ENCODE data around the gene ANKRD9.
A peak's percentile ranks its signal among the peaks of the same experiment; 100 is the strongest.

Gene ANKRD9

GRCh38 chr14:102491786-102492530 is 17.6 kb downstream of the ANKRD9 start:
- H3K36me3 ChIP-seq (ENCODE audit: control insufficient read depth in 1 of 2, insufficient read depth in 2 of 2, low read length in 2 of 2) = no peaks in the 10 kb centered on the region
- no peaks in the 10 kb centered on the region for H3K4me1 ChIP-seq (ENCODE audit: control insufficient read depth in 1 of 2, insufficient read depth in 2 of 2, low read length in 2 of 2)
- H3K27me3 ChIP-seq (ENCODE audit: low read depth, low read length) = no peaks in the 10 kb centered on the region
- H3K27ac ChIP-seq (ENCODE audit: low read length) = no peak overlapping the region
- no peaks in the 10 kb centered on the region for H3K9me3 ChIP-seq (ENCODE audit: control insufficient read depth in 1 of 2, low read length in 2 of 2)
- H3K4me3 ChIP-seq (ENCODE audit: low read depth in 1 of 2, low read length in 2 of 2) = no peak overlapping the region

- Histone ChIP-seq H3K4me1 (ENCODE audit: control insufficient read depth in 1 of 2, insufficient read depth in 2 of 2, low read length in 2 of 2) (no peaks in the 10 kb centered on the region), H3K4me3 (ENCODE audit: low read depth in 1 of 2, low read length in 2 of 2) (no peak overlapping the region), H3K27me3 (ENCODE audit: low read depth, low read length) (no peaks in the 10 kb centered on the region), H3K9me3 (ENCODE audit: control insufficient read depth in 1 of 2, low read length in 2 of 2) (no peaks in the 10 kb centered on the region), H3K27ac (ENCODE audit: low read length) (no peak overlapping the region), H3K36me3 (ENCODE audit: control insufficient read depth in 1 of 2, insufficient read depth in 2 of 2, low read length in 2 of 2) (no peaks in the 10 kb centered on the region)
These were observed 18.2 kb downstream of the ANKRD9 start for GRCh38 chr14:102491366-102491765.

- Histone ChIP-seq H3K4me1 (ENCODE audit: control insufficient read depth in 1 of 2, insufficient read depth in 2 of 2, low read length in 2 of 2) (no peaks in the 10 kb centered on the region), H3K4me3 (ENCODE audit: low read depth in 1 of 2, low read length in 2 of 2) (no peak overlapping the region), H3K9me3 (ENCODE audit: control insufficient read depth in 1 of 2, low read length in 2 of 2) (no peaks in the 10 kb centered on the region), H3K27ac (ENCODE audit: low read length) (no peak overlapping the region), H3K36me3 (ENCODE audit: control insufficient read depth in 1 of 2, insufficient read depth in 2 of 2, low read length in 2 of 2) (no peaks in the 10 kb centered on the region), H3K27me3 (ENCODE audit: low read depth, low read length) (no peaks in the 10 kb centered on the region)
These were observed 19.1 kb downstream of the ANKRD9 start for GRCh38 chr14:102490456-102490855.

- Histone ChIP-seq H3K27ac (ENCODE audit: low read length) (no peak overlapping the region), H3K4me3 (ENCODE audit: low read depth in 1 of 2, low read length in 2 of 2) (no peak overlapping the region), H3K4me1 (ENCODE audit: control insufficient read depth in 1 of 2, insufficient read depth in 2 of 2, low read length in 2 of 2) (no peaks in the 10 kb centered on the region), H3K9me3 (ENCODE audit: control insufficient read depth in 1 of 2, low read length in 2 of 2) (peaks cover 0 to 4% of the 10 kb centered on the region in 2 donors), H3K27me3 (ENCODE audit: low read depth, low read length) (no peaks in the 10 kb centered on the region), H3K36me3 (ENCODE audit: control insufficient read depth in 1 of 2, insufficient read depth in 2 of 2, low read length in 2 of 2) (no peaks in the 10 kb centered on the region)
These were observed 22.4 kb downstream of the ANKRD9 start for GRCh38 chr14:102487204-102487577.

GRCh38 chr14:102486513-102487203 is 22.9 kb downstream of the ANKRD9 start:
- no peaks in the 10 kb centered on the region for H3K27me3 ChIP-seq (ENCODE audit: low read depth, low read length)
- H3K27ac ChIP-seq (ENCODE audit: low read length) = no peak overlapping the region
- H3K4me3 ChIP-seq (ENCODE audit: low read depth in 1 of 2, low read length in 2 of 2) = no peak overlapping the region
- no peaks in the 10 kb centered on the region for H3K4me1 ChIP-seq (ENCODE audit: control insufficient read depth in 1 of 2, insufficient read depth in 2 of 2, low read length in 2 of 2)
- H3K9me3 ChIP-seq (ENCODE audit: control insufficient read depth in 1 of 2, low read length in 2 of 2) = peaks cover 0 to 4% of the 10 kb centered on the region in 2 donors
- H3K36me3 ChIP-seq (ENCODE audit: control insufficient read depth in 1 of 2, insufficient read depth in 2 of 2, low read length in 2 of 2) = peaks cover 0 to 2% of the 10 kb centered on the region in 2 donors

- Histone ChIP-seq H3K36me3 (ENCODE audit: control insufficient read depth in 1 of 2, insufficient read depth in 2 of 2, low read length in 2 of 2) (peaks cover 0 to 5% of the 10 kb centered on the region in 2 donors), H3K27me3 (ENCODE audit: low read depth, low read length) (no peaks in the 10 kb centered on the region), H3K4me3 (ENCODE audit: low read depth in 1 of 2, low read length in 2 of 2) (no peak overlapping the region), H3K4me1 (ENCODE audit: control insufficient read depth in 1 of 2, insufficient read depth in 2 of 2, low read length in 2 of 2) (no peaks in the 10 kb centered on the region), H3K9me3 (ENCODE audit: control insufficient read depth in 1 of 2, low read length in 2 of 2) (peaks cover 0 to 4% of the 10 kb centered on the region in 2 donors), H3K27ac (ENCODE audit: low read length) (no peak overlapping the region)
These were observed 23.7 kb downstream of the ANKRD9 start for GRCh38 chr14:102485693-102486512.

GRCh38 chr14:102484316-102484715 is 25.3 kb downstream of the ANKRD9 start:
- Histone ChIP-seq H3K4me1 (ENCODE audit: control insufficient read depth in 1 of 2, insufficient read depth in 2 of 2, low read length in 2 of 2) (no peaks in the 10 kb centered on the region), H3K4me3 (ENCODE audit: low read depth in 1 of 2, low read length in 2 of 2) (no peak overlapping the region), H3K27ac (ENCODE audit: low read length) (no peak overlapping the region), H3K9me3 (ENCODE audit: control insufficient read depth in 1 of 2, low read length in 2 of 2) (peaks cover 0 to 4% of the 10 kb centered on the region in 2 donors), H3K36me3 (ENCODE audit: control insufficient read depth in 1 of 2, insufficient read depth in 2 of 2, low read length in 2 of 2) (peaks cover 0 to 5% of the 10 kb centered on the region in 2 donors), H3K27me3 (ENCODE audit: low read depth, low read length) (no peaks in the 10 kb centered on the region)

- H3K4me1 ChIP-seq (ENCODE audit: control insufficient read depth in 1 of 2, insufficient read depth in 2 of 2, low read length in 2 of 2) = no peaks in the 10 kb centered on the region
- H3K9me3 ChIP-seq (ENCODE audit: control insufficient read depth in 1 of 2, low read length in 2 of 2) = peaks cover 0 to 4% of the 10 kb centered on the region in 2 donors
- H3K36me3 ChIP-seq (ENCODE audit: control insufficient read depth in 1 of 2, insufficient read depth in 2 of 2, low read length in 2 of 2) = peaks cover 0 to 5% of the 10 kb centered on the region in 2 donors
- H3K27ac ChIP-seq (ENCODE audit: low read length) = no peak overlapping the region
- H3K4me3 ChIP-seq (ENCODE audit: low read depth in 1 of 2, low read length in 2 of 2) = no peak overlapping the region
- no peaks in the 10 kb centered on the region for H3K27me3 ChIP-seq (ENCODE audit: low read depth, low read length)
These were observed 27.8 kb downstream of the ANKRD9 start for GRCh38 chr14:102481791-102482238.

GRCh38 chr14:102481371-102481770 is 28.2 kb downstream of the ANKRD9 start:
- Histone ChIP-seq H3K4me1 (ENCODE audit: control insufficient read depth in 1 of 2, insufficient read depth in 2 of 2, low read length in 2 of 2) (no peaks in the 10 kb centered on the region), H3K36me3 (ENCODE audit: control insufficient read depth in 1 of 2, insufficient read depth in 2 of 2, low read length in 2 of 2) (peaks cover 0 to 5% of the 10 kb centered on the region in 2 donors), H3K9me3 (ENCODE audit: control insufficient read depth in 1 of 2, low read length in 2 of 2) (peaks cover 0 to 4% of the 10 kb centered on the region in 2 donors), H3K27me3 (ENCODE audit: low read depth, low read length) (no peaks in the 10 kb centered on the region), H3K4me3 (ENCODE audit: low read depth in 1 of 2, low read length in 2 of 2) (no peak overlapping the region), H3K27ac (ENCODE audit: low read length) (no peak overlapping the region)

GRCh38 chr14:102479777-102480176 is 29.8 kb downstream of the ANKRD9 start:
- Histone ChIP-seq H3K27me3 (ENCODE audit: low read depth, low read length) (no peaks in the 10 kb centered on the region), H3K4me3 (ENCODE audit: low read depth in 1 of 2, low read length in 2 of 2) (peak overlapping the region in 1 of 2 donors; percentile 34), H3K36me3 (ENCODE audit: control insufficient read depth in 1 of 2, insufficient read depth in 2 of 2, low read length in 2 of 2) (peaks cover 0 to 5% of the 10 kb centered on the region in 2 donors), H3K4me1 (ENCODE audit: control insufficient read depth in 1 of 2, insufficient read depth in 2 of 2, low read length in 2 of 2) (no peaks in the 10 kb centered on the region), H3K9me3 (ENCODE audit: control insufficient read depth in 1 of 2, low read length in 2 of 2) (peaks cover 0 to 4% of the 10 kb centered on the region in 2 donors), H3K27ac (ENCODE audit: low read length) (no peak overlapping the region)

- peaks cover 0 to 5% of the 10 kb centered on the region in 2 donors for H3K36me3 ChIP-seq (ENCODE audit: control insufficient read depth in 1 of 2, insufficient read depth in 2 of 2, low read length in 2 of 2)
- no peaks in the 10 kb centered on the region for H3K27me3 ChIP-seq (ENCODE audit: low read depth, low read length)
- H3K4me3 ChIP-seq (ENCODE audit: low read depth in 1 of 2, low read length in 2 of 2) = no peak overlapping the region
- no peaks in the 10 kb centered on the region for H3K4me1 ChIP-seq (ENCODE audit: control insufficient read depth in 1 of 2, insufficient read depth in 2 of 2, low read length in 2 of 2)
- H3K27ac ChIP-seq (ENCODE audit: low read length) = no peak overlapping the region
- H3K9me3 ChIP-seq (ENCODE audit: control insufficient read depth in 1 of 2, low read length in 2 of 2) = peaks cover 0 to 4% of the 10 kb centered on the region in 2 donors
These were observed 30.5 kb downstream of the ANKRD9 start for GRCh38 chr14:102479107-102479506.
